ENCODE measurements around the gene ZNF778.
"Not testable (repeated sequence)": the region's sequence is repeated elsewhere in the genome, so short reads cannot be mapped to it uniquely, and the experiment has no call there.

The ZNF778 gene

DNA sequence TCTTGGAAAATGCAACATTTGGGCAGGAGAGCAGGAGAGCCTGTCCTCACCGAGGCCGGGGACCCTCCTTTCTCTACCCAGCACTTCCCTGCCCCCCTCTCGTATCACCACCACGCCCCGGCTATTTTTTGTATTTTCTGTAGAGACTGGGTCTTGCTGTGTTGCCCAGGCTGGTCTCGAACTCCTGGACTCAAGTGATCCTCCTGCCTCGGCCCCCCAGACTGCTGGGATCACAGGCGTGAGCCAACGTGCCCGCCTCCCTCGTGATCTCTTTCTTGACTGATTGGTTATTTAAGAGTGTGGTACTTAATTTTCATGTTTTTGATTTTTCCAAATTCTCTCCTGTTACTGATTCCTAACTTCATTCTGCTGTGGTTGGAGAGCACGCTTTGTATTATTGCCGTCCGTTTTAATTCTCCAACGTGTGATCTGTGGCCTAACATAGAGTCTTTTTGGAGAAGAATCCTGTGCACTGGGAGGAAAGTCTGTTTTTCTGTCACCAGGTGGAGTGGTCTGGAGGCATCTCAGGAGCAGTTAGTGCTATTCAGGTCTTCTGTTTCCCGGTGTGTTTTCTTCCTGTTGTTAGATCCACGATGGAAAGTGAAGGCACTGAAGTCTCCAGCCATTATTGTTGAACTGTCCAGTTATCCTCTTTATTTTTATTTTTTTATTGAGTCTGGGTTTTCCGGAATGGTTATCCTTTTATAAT is 40.4 kb downstream of the ZNF778 start:
- DNase-seq = no peak

DNA sequence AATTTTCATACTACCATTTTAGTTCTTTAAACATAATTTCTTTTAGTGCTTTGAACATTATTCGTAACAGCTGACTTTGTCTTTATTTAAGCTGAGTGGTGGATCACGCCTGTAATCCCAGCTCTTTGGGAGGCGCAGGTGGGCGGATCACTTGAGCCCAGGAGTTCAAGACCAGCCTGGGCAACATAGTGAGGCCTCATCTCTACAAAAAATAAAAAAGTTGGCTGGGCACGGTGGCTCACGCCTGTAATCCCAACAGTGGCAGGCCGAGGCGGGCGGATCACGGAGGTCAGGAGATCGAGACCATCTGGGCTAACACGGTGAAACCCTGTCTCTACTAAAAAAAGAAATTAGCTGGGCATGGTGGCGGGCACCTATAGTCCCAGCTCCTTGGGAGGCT is 42.4 kb downstream of the ZNF778 start:
- not testable (repeated sequence) for DNase-seq

DNA sequence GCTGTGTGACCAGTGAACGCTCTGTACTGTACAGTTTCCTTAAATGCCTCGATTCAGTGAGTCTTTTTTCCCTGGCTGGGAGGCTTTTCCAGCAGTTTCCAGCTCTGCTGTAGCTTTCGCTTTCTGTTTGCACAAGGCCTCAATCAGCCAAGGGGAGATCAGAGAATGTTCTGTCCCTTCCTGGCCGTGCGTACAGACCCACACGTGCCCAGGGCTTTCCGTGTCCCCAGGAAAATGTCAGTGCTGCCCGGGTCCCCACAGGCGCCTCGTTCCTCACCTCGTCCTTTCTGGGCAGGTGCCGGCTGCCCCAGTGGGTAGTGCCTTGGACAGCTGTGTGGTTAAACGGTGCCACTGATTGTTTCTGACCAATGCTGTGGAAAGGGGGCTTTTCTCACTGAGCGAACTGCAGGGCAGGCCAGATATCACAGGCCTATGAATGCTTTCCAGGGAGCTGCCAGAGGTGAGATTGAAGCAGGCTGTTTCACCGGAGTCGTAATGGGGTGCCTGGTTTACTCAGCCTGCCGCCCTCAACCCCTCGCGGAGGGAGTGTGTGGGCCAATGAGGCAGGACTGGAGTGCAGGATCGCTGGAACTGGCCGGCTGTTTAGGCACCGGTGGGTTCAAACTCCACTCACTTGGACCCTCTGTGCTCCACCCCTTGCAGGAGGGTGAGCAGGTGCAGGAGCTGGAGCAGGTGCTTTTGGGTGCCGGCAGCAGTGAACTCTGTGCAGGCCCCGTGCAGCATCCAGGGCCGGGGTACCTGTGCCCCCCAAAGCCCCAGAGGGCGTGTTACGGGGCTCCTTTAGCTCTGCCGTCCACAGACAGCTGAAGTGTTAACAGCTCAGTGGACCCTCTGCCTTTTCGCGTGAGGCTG is 44.4 kb downstream of the ZNF778 start:
- no peak for DNase-seq

DNA sequence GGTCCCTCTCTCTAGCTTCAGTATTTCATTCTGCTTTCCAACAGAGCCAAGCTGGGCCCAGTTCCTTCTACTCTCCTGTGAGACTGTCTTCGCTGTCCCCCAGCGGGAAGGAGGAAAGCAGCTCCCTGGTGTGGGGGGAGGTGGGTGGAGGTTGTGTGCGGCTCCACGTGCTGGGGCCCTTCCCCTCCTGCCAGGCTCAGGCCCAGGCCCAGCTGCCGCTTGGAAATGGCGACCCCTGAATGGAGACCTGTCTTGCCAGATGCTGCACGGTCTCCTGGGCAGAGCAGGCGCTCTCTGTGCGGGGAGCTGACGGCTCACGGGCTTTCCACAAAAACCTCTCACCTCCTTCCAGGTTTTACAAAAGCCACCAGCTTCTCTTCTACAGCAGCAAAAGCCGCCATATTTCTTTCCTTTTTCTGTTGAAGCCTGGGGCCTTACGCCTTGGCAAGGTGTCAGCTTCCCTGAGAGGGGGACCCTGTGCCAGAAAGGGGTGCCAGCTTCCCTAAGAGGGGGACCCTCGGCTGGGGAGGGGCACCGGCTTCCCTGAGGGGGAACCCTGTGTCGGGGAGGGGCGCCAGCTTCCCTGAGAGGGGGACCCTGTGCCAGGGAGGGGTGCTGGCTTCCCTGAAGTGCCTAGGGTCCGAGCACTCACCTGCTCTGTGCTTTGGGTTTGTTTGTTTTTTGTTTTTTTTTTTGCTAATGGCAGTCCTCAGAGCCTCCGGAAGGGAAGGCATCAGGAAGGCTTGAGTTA is 47.5 kb downstream of the ZNF778 start:
- no peak for DNase-seq

DNA sequence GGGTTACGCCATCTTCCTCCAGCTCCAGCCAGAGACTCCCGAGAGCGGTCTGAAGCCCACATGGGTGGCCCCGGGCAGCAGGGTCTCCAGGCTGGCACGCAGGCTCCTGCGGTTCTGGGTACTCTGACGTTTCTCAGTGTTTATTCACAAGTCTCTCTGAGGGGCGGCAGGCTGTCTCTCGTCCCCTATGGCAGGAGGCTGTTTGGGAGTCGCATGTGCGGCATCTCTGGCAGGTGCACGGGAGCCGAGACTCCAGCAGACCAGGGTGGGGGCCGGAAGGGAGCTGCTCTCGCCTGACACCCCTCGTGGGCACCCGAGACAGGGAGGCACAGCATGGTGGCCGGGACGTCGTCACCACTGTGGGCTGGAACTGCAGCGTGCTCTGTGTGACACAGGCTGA is 48.1 kb downstream of the ZNF778 start:
- DNase-seq = no peak

DNA sequence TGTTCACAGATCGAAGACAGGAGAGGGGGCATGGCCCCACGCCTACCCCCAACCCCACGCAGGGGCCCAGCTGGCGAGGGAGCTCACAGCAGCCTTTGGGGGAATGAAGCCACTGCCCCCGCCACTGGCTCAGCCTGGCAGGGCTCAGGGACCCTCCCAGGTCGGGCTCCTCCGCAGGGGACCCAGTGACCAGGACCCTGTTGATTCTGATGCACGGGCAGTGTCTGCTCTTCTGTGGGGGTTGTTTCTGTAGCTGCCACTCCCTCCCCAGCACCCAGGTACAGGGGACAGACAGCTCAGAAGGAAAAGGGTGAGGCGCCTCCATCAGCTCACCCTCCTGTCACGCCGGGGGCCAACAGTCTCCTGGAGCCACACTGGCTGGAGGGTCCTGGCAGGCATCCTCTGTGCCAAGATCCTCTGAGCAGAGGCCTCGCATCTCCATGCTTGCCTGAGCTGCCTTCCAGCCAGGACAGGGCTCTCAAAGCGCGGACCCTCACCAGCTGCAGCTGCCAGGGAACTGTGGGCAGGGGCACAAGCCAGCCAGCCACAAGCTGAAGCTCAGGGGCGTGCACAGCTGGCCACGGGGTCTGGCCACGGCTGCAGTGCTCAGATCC is 49.1 kb downstream of the ZNF778 start:
- DNase-seq = no peak

DNA sequence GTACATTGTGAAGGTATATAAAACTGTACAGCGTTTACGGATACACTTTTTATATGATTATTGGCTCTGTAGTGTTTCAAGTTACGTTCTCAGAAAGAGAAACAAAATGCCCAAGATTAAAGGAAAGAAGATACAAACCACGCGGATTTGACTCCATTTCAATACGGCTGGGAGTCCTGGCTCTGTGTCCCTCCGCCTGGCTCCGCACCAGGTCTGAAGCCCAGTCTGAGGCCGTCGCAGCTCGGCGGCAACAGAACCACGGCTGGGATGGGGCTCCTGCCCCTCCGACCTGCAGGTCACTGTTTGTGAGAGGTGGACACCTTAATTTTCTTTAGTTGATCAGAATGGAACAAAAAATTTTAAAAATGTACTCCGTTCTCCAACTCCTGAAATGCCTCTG is 50.2 kb downstream of the ZNF778 start:
- not testable (repeated sequence) for DNase-seq

DNA sequence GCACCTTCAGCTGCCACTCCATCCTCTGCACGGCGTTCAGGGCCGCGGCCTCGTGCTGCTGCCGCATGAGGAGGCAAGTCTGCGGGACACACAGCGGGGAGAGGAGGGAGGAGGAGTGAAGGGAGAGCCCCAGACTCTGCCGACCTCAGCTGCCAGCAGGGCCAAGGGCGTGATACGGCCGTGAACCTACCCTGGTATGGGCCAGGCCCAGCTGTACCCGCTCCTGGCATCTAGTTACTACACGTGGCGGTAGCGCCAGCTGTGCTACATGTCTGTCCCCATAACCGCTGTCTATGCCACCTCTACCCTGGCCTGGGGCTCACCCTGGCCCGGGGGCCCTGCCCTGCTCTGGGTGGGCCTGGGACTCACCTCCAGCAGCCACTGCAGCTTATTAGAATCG is 51.1 kb downstream of the ZNF778 start:
- no peak for DNase-seq

DNA sequence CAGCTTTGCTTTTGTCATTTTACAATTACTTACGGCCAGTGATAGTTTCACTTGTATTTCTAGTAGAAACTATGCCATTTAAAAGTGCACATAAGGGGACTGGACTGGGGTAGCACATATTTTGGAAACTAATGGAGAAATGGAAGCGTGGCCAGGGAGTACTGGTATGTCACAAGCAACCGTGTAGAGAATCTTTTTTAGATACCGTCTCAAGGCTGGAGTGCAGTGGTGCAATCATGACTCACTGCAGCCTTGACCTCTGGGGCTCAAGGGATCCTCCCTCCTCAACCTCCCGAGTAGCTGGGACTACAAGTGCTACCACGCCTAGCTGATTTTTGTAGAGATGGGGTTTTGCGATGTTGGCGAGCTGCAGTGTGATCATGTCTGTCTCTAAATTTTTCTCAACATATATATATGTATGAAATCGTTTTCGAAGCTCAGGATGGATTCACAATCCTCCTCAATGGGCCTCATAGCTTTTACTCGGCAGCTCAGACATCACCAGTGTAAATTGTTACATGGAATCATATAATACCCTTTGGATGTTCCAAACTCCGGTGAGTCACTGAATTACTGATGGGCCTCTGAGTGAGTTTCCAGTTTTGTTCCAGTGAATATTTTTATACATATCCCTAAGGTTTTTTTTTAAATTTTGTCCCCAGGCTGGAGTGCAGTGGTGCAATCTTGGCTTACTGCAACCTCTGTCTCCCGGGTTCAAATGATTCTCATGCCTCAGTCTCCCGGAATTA is 51.7 kb downstream of the ZNF778 start:
- no peak for DNase-seq

DNA sequence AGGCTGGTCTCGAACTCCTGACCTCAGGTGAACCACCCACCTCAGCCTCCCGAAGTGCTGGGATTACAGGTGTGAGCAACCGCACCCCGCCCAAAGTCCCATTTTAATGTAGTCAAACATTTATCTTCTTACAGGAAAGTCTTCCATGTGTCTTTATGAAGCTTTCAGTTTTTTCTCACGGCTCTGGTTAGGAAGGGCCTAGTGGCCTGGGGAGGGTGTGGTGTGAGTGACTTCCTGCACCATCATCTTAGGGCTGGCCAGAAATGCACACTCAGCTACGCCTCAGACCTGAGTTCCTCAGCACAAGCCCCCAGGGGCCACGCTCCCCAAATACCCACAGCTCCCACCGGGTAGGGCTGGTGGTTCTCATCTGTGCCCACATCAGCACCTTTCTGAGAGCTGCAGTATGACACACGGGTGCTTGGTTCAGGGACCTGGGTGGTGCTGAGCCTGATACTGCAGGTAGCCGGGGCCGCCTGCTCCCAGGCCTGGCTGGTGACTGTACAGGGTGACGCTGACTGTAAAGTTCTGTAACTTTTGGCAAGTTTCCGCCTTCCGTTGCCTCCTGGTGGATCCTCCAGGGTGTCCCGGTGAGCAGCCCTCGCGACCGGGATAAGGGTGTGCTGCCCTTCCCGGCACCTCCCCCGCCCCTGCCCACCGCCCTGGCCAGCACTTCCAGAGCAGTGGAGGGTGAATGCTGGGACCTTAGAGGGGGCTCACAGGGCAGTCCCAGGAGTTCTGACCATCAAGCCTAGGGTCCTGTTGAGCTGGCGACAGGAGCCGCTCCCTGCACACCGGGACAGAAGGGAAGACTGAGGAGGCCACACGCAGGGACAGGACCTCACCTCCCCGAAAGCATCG is 52.5 kb downstream of the ZNF778 start:
- DNase-seq = no peak

DNA sequence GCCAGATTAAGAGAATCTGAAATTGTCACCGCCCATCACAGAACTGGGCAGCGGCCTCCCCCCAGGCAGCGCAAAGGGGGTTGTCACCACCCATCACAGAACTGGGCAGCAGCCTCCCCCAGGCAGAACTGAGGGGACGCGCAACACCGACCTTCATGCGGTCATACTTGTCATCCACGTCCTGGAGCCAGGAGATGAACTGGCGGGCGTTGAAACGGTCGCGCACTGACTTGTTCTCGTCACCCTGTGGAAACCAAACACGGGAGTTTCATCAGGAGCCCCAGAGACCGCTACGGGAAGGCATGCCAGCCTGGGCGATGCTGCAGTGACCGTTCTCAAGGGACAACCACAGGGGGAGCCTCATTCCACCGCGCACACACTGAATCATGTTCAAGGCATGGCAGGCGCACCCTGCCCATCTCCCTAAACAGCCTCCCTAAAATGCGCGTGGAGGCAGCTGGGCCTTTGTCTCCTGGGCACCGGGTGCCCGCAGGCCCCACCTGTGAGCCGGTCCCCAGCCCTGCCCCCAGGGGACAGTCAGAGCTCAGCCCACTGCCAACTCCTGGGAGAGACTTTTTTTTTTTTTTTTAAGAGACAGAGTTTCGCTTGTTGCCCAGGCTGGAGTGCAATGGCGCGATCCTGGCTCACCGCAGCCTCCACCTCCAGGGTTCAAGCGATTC is 53.3 kb downstream of the ZNF778 start:
- no peak for DNase-seq

DNA sequence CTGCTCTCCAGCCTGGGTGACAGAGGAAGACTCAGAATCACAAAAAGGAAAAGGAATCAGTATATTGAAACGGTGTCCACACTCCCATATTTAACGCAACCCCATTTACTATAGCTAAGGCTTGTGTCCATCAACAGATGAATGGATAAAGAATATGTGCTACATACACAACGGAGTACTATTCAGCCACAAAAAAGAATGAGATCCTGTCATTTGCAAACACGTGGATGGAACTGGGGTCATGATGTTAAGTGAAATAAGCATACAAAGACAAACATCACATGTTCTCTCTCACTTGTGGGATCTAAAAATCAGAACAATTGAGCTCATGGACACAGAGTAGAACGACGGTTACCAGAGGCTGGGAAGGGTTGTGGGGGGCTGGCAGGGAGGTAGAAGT is 55.1 kb downstream of the ZNF778 start:
- no peak for DNase-seq

DNA sequence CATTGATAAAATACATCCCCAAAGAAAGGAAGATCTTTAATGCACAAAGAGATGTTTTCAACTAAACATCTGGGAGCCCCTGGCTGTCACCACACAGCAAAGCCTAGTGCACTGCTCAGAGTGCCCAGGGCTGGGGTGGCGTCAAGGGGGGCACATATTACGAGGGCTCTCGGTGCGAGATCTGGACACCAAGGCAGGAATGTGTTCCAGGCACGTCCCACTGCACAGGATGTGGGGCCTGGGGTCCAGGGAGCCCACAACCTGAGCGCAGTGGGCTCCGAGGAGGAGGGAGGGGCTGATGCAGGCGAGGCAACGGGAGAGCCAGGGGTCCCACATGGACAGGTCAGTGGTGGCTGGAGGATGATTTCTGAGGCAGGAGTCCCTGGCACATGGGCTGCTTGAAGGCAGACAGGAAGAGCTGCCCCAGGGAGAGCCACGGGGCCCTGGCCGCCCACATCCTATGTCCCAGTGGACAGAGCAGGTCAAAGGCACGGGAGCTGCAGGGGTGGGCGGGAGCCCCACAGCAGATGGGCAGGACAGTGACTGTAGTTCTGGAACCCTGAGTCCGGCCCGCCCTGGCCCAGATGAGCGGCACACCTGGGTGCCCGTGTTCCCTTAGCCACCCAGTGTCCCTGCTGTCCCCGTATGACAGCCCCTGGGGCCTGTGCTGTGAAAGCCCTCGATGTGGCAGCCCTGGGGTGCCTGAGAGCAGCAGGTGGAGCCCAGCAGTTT is 56.4 kb downstream of the ZNF778 start:
- no peak for DNase-seq

DNA sequence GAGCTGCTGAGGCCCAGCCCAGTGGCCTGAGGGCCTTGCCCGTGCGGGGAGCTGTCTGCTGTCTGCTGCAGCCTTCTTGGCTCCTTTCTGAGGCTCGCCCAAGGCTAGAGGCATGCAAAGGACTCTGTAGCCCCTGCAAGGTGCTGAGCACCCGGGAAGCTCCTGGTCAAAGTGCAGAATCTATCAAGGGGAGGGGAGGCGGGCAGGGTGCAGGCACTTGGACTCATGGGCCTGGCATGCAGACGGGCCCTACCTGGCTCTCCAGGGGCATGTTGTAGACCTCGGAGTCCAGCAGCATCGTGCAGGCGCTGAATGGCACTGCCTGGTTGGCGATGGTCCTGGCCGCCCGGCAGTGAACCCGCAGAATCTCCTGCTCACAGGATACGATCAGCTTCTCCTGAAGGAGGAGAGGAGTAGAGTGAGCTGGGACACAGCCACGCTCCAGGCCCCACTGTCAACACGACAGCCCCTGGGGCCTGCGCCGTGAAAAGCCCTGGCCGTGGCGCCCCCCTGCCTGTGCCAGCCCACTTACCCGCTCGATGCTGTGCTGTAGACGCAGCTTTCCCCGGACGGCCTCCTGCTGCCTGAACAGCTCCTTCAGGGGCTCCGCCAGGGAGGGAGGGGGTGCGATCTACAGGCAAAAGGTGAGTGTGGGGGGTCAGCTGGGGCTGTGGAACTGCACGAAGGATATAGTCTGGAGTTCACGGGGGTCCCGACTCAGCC is 57.2 kb downstream of the ZNF778 start:
- DNase-seq = no peak

DNA sequence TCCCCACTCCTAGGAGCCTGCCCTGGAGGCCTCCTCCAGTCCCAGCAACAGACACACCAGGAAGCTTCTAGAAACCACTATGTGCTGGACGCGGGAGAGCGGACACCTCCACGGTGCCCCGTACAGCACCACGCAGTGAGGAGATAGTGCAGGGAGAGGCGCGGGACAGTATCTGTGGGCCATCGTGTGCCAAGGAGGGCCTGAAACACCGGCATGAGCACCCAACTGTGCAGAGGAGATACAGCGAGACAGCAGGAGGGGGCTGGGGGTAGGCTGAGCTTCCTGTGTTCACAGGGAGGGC is 57.7 kb downstream of the ZNF778 start:
- no peak for DNase-seq

DNA sequence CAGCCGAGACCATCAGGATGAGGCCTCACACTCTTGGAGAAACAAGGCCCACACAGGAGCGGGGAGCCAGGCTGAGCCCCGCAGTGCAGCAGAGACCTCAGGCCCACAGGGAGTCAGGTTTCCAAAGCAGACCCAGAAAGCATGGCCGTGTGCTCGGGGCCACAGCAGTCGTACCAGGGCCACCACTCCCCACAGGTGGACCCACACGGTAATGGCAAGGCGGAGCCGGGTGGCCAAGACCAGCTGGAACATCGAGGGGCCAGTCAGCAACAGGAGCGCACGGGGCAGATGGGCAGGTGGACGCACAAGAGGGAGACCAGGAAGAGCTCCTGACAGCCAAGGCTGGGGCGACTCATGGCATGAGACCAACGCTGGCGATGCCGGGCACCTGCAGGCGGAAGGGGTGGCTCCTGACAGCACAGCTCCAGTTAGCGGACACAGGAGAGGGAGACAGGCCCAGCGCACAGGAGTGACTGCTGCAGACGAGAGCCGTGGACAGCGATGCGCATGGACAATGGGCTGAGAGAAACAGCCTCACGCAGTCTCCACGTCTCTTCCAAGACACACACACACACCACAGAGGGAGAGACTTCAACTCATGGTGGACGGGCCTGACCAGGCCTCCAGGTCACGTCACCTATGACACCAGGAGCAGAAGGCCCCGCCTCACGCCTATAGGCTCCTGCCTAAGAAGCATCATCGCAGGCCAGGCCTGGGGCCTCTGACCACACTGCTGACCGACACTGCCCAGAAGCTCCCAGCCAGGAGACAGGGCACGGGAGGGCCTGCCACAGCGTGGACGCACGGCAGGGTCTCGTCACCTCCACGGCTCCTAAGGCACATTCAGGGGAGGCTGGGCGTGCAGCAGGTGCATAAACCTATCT is 58.6 kb downstream of the ZNF778 start:
- DNase-seq = no peak

DNA sequence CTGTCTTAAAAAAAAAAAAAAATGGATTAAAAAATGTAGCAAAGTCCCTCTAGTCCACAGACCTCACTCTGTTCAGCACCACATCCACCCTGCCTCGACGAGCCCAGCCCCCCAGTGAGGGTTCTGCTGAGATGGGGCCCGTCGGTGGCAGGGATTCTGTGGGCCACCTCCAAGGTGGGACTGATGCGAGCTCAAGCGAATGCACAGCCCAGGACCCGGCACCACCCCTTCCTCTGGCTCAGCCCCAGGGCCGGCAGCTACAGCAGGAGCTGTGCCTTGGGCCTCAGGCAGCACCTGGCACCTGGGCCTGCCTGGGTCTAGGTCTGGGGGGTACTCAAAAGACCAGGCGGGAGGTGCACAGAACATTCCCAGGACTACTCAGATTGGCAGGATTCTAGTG is 59.5 kb downstream of the ZNF778 start:
- DNase-seq = no peak

DNA sequence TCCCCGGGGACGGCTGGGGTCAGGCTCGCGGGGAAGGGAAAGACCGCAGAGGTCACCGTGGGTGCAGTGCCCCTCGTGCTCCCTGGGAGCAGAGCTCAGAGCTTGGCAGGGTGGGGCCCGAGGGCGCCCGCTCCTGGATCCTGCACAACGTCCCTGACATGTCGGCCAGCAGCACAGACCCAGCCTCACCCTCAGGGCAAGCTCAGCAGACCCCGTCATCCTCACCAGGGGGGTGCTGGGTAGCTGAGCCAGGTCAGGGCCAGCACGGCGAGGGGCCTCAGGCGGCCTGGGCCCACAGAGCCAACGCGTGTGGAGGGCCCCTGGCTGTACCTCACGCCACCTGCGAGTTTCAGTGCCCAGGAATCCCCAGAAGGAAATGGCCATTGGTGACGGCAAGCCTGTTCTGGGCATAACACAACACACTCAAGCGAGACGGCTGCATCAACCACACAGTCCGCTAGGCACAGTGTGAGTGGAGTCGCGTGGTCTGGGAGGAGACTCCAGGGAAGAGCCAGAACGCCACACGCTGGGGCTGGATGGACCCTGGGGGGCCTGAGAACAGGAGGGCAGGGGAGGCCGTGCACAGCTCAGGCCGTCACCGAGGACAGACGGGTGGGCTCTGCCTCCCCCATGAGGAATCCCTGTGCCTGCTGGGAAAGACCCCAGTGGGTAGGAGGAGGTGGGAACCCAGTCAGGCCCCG is 60.3 kb downstream of the ZNF778 start:
- no peak for DNase-seq
